DOHH2 (cell line): ENCODE data around the gene ENOX1.

Experiments
- H3F3A ChIP-seq: fragments of 200-600 bp; sonication (generic), shearing (Covaris generic); 2 replicates; pipeline ENCODE4 v1.6.0; 2016; ENCODE audit warnings: antibody characterized with exemption, mild to moderate bottlenecking; ENCODE audit not compliant: control insufficient read depth, insufficient read depth
- H3K27ac ChIP-seq: fragments of 200-600 bp; sonication (generic); 2 replicates; pipeline ENCODE4 v1.5.1; 2014; ENCODE audit warnings: low read depth, mild to moderate bottlenecking, low read length, moderate library complexity
- H3K27me3 ChIP-seq: fragments of 200-600 bp; sonication (generic); 2 replicates; pipeline ENCODE4 v1.6.1; 2014; ENCODE audit warnings: mild to moderate bottlenecking, low read length, mixed read lengths; ENCODE audit not compliant: control insufficient read depth
- H3K36me3 ChIP-seq: fragments of 200-600 bp; sonication (generic); 2 replicates; pipeline ENCODE4 v1.6.1; 2014; ENCODE audit warnings: mild to moderate bottlenecking, low read length, moderate library complexity, mixed read lengths; ENCODE audit not compliant: control insufficient read depth
- H3K4me1 ChIP-seq: fragments of 200-600 bp; sonication (generic); 2 replicates; pipeline ENCODE4 v1.6.1; 2014; ENCODE audit warnings: mild to moderate bottlenecking, low read length, mixed read lengths; ENCODE audit not compliant: control insufficient read depth
- H3K4me2 ChIP-seq: fragments of 200-600 bp; sonication (generic); 2 replicates; pipeline ENCODE4 v1.6.0; 2014; ENCODE audit warnings: mild to moderate bottlenecking, low read length, moderate library complexity
- H3K4me3 ChIP-seq: fragments of 200-600 bp; sonication (generic); 2 replicates; pipeline ENCODE4 v1.5.1; 2014; ENCODE audit warnings: mild to moderate bottlenecking, low read length, mixed read lengths
- H3K79me2 ChIP-seq: fragments of 200-600 bp; sonication (generic); 2 replicates; pipeline ENCODE4 v1.6.1; 2014; ENCODE audit warnings: mild to moderate bottlenecking, low read length, mixed read lengths; ENCODE audit not compliant: control insufficient read depth
- H3K9me2 ChIP-seq: fragments of 200-600 bp; sonication (generic); replicated peaks from 2 replicates; pipeline ENCODE4 v1.6.1; 2014; ENCODE audit warnings: mild to moderate bottlenecking, low read length, mixed read lengths; ENCODE audit not compliant: control insufficient read depth
- H3K9me3 ChIP-seq: fragments of 200-600 bp; sonication (generic); 2 replicates; pipeline ENCODE4 v1.6.1; 2014; ENCODE audit warnings: antibody characterized with exemption, low read length, mixed read lengths; ENCODE audit not compliant: control insufficient read depth, insufficient read depth
- H4K20me1 ChIP-seq: fragments of 200-600 bp; sonication (generic); 2 replicates; pipeline ENCODE4 v1.6.0; 2014; ENCODE audit warnings: low read depth, mild to moderate bottlenecking, antibody characterized with exemption, low read length, moderate library complexity; ENCODE audit not compliant: control insufficient read depth, insufficient read depth
- EZH2phosphoT487 ChIP-seq: fragments of 200-600 bp; sonication (generic); IDR thresholded peaks from 2 replicates; pipeline ENCODE4 v1.6.1; 2017; ENCODE audit warnings: borderline replicate concordance, mild to moderate bottlenecking, antibody characterized with exemption, low read length, moderate library complexity, mixed read lengths
- TF ChIP-seq, protein P1 (sequence below): fragments of 200-600 bp; sonication (generic); IDR thresholded peaks from one replicate; pipeline ENCODE4 v1.5.1; 2014; ENCODE audit warnings: antibody characterized with exemption, mild to moderate bottlenecking, low read depth, low read length; ENCODE audit not compliant: poor library complexity, severe bottlenecking

ENOX1 gene

DNA sequence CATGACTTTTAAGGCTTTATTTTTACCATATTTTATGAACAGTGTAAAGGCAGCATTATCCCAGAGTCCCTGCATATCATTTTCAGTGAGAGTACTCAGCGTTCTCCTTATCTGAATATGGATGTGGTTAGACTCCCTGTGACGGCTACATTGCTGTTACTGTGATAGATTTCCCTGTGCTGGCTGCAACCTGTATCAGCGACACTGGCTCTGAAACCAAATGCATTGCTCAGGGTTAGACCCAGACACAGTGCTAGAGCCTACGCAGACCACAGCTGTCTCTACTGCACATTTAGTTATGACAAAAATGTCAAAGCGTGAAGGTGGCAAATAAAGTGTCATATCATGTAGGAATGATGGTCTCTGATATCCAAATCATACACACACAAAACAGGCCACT lies 138.0 kb downstream of the ENOX1 start:
- no peaks in the 10 kb centered on the region for H3K9me3 ChIP-seq
- no peaks in the 10 kb centered on the region for H3K36me3 ChIP-seq
- no peak overlapping the region for H3K27ac ChIP-seq
- TF ChIP-seq EZH2phosphoT487 = no peak
- TF ChIP-seq, protein P1, sequence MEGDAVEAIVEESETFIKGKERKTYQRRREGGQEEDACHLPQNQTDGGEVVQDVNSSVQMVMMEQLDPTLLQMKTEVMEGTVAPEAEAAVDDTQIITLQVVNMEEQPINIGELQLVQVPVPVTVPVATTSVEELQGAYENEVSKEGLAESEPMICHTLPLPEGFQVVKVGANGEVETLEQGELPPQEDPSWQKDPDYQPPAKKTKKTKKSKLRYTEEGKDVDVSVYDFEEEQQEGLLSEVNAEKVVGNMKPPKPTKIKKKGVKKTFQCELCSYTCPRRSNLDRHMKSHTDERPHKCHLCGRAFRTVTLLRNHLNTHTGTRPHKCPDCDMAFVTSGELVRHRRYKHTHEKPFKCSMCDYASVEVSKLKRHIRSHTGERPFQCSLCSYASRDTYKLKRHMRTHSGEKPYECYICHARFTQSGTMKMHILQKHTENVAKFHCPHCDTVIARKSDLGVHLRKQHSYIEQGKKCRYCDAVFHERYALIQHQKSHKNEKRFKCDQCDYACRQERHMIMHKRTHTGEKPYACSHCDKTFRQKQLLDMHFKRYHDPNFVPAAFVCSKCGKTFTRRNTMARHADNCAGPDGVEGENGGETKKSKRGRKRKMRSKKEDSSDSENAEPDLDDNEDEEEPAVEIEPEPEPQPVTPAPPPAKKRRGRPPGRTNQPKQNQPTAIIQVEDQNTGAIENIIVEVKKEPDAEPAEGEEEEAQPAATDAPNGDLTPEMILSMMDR = no peak
- H3K4me1 ChIP-seq = no peaks in the 10 kb centered on the region
- no peak overlapping the region for H3K4me3 ChIP-seq
- no peaks in the 10 kb centered on the region for H3K79me2 ChIP-seq
- H4K20me1 ChIP-seq = no peaks in the 10 kb centered on the region
- H3K27me3 ChIP-seq = peaks cover 3% of the 10 kb centered on the region; the same call in 1 of the 2 replicates
- no peak overlapping the region for H3K4me2 ChIP-seq
- H3K9me2 ChIP-seq = no peaks in the 10 kb centered on the region
- no peaks in the 10 kb centered on the region for H3F3A ChIP-seq

DNA sequence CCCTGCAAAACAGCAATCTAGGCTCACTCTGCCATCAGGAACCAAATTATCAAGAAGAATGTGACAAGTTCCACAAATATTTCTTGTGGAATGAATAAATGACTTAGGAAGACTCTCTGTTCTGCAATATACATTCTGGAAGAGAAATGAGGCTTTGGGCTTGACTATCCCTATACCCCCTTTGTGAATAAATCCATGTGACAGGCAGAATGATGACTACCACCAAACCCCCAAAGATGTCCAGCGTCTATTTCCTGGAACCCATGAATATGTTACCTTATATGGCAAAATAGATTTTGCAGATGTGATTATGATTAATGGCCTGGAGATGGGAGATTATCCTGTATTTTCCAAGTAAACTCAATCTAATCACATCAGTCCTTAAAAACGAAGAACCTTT lies 139.3 kb downstream of the ENOX1 start:
- H3K4me2 ChIP-seq = no peak overlapping the region
- H3K4me1 ChIP-seq = no peaks in the 10 kb centered on the region
- no peaks in the 10 kb centered on the region for H3K79me2 ChIP-seq
- no peak overlapping the region for H3K27ac ChIP-seq
- H4K20me1 ChIP-seq = no peaks in the 10 kb centered on the region
- peaks cover 3% of the 10 kb centered on the region; the same call in 1 of the 2 replicates for H3K27me3 ChIP-seq
- H3K9me2 ChIP-seq = no peaks in the 10 kb centered on the region
- TF ChIP-seq, protein P1 = no peak
- no peak for TF ChIP-seq EZH2phosphoT487
- no peaks in the 10 kb centered on the region for H3K36me3 ChIP-seq
- no peaks in the 10 kb centered on the region for H3F3A ChIP-seq
- no peaks in the 10 kb centered on the region for H3K9me3 ChIP-seq
- no peak overlapping the region for H3K4me3 ChIP-seq

DNA sequence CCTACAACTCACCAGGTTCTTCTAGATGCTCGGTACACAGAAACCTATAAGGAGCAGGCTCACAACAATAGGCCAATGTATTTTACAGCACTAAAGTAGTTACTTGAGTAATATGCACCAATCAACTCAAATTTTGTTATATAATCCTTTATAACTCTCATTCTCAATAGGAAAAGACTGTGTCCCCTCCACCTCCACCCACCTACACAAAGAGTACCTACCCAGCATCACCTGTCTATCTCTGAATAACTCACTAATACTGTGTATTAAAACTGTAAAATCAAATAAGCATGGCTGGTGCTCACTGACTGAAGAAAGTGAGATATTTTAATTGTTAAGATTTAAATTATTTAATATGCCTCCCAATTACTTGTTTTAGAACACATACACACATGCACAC lies 146.3 kb downstream of the ENOX1 start:
- no peak overlapping the region for H3K4me3 ChIP-seq
- H3K27ac ChIP-seq = no peak overlapping the region
- H3K9me2 ChIP-seq = no peaks in the 10 kb centered on the region
- H3K4me1 ChIP-seq = no peaks in the 10 kb centered on the region
- H3F3A ChIP-seq = no peaks in the 10 kb centered on the region
- H3K4me2 ChIP-seq = no peak overlapping the region
- peaks cover 6% of the 10 kb centered on the region for H3K27me3 ChIP-seq
- no peaks in the 10 kb centered on the region for H4K20me1 ChIP-seq
- no peaks in the 10 kb centered on the region for H3K36me3 ChIP-seq
- H3K79me2 ChIP-seq = no peaks in the 10 kb centered on the region
- no peak for TF ChIP-seq EZH2phosphoT487
- TF ChIP-seq, protein P1 = no peak
- H3K9me3 ChIP-seq = no peaks in the 10 kb centered on the region

DNA sequence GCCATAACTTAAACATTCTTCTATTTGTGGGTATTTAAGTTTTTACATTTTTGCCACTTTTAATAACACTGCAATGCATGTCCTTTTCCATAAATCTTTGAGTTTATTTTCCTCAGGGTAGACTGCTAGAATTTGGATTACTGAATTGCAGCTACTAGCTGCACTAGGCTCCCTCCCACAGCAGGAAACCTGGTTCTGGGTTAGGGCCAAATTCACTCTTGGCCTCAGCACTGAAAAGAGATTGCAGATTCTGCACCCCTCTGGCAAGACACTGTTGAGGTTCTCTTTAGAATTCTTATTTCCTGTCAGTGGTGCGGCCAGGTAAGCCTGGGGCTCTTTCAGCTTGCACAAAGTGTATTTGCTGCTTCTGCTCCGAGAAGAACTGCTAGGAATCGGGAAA lies 155.7 kb downstream of the ENOX1 start:
- H3K27ac ChIP-seq = no peak overlapping the region
- H3K9me3 ChIP-seq = no peaks in the 10 kb centered on the region
- H3F3A ChIP-seq = no peaks in the 10 kb centered on the region
- H3K27me3 ChIP-seq = peaks cover 3% of the 10 kb centered on the region; the same call in 1 of the 2 replicates
- H3K9me2 ChIP-seq = no peaks in the 10 kb centered on the region
- TF ChIP-seq EZH2phosphoT487 = no peak
- TF ChIP-seq, protein P1 = no peak
- H3K4me1 ChIP-seq = no peaks in the 10 kb centered on the region
- H3K4me2 ChIP-seq = no peak overlapping the region
- no peaks in the 10 kb centered on the region for H3K36me3 ChIP-seq
- H3K79me2 ChIP-seq = no peaks in the 10 kb centered on the region
- H4K20me1 ChIP-seq = no peaks in the 10 kb centered on the region
- H3K4me3 ChIP-seq = no peak overlapping the region
